NCI-H1092 treated with DMSO at 0.1 percent for 48 hours (cell line): ENCODE results near the gene LRRC2.
"Not testable (repeated sequence)": the region's sequence is repeated elsewhere in the genome, so short reads cannot be mapped to it uniquely, and the experiment has no call there.

Experiments used
- DNase-seq: peaks from one replicate; lab custom pipeline; 2025; lab: John Stamatoyannopoulos, UW

Gene LRRC2

GRCh38 chr3:46496746-46497555 lies 69.2 kb downstream of the LRRC2 start:
- DNase-seq: no peak

GRCh38 chr3:46495901-46496456 lies 70.1 kb downstream of the LRRC2 start:
- no peak for DNase-seq

- DNase-seq: not testable (repeated sequence)
Measured at GRCh38 chr3:46494491-46494890, 71.6 kb downstream of the LRRC2 start.

- DNase-seq: no peak
Measured at GRCh38 chr3:46492890-46493547, 73.1 kb downstream of the LRRC2 start.

DNA sequence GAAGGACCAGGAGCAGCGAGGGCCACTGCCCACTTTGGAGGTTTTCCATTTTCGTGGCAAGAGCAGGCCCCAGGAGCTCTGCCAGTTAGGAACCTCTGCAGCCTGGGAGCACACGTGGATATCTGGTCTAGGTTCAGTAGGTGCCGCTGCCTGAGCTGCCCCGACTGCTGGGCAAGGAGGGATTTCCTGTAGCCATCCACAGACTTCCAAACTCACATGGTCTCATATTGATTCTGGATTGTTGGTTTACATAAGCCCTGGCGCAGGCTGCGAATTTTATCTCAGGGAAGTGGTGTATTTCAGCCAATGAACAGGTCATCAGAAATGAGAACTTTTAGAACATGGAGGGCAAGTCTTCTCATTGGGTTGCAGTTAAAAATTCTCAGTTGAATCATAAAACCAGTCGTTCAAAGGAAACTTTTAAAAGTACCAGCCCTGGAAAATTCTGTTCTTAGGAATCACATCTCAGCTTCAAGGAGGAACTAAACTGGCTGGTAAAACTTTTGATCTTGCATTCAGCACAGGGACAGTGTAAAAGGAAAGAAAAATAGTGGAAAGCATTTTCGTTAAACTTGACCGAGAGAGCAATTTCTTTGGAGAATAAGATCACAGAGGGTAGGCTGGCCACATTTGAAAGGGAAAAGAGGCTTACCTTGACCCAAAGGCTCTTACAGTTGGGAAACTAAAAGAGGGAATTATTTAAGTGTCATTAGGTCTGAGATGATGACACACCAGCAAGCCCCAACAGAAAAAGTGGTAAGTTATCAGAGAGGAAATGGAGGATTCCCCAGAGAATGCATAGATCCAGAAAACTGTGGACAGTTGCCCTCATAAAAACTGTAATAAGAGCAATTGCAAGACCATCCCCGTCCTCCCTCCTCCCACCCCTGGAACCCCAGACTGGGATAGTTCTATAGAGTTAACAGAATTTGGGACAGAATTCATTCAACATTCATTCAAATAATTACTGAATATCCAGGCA lies 74.7 kb downstream of the LRRC2 start:
- DNase-seq: no peak

- no peak for DNase-seq
Measured at GRCh38 chr3:46490338-46491084, 75.6 kb downstream of the LRRC2 start.

- no peak for DNase-seq
Measured at GRCh38 chr3:46489875-46490274, 76.2 kb downstream of the LRRC2 start.

- DNase-seq: no peak
Measured at GRCh38 chr3:46489381-46489780, 76.7 kb downstream of the LRRC2 start.

GRCh38 chr3:46488735-46489361 lies 77.3 kb downstream of the LRRC2 start:
- peak; percentile 77 for DNase-seq

DNA sequence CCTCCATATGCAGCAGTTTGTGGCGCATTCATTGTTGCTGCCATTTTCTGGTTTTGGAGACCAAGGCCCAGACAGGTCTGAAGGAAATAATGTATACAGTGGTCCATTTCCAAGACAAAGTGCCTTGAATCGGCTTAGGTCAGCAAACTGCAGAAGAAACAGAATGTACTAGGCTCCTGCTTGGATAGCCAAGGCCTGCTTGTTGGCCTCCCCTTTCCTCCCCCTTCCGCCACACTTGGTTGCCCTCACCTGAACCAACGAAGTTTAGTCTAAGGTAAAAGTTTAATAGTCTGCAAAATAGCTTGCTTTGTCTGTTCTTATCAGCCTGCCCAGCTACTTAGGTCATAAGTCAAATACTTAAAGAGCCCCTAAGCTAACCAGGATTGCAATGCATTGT lies 80.3 kb downstream of the LRRC2 start:
- no peak for DNase-seq

GRCh38 chr3:46484911-46485778 lies 81.0 kb downstream of the LRRC2 start:
- DNase-seq: peak; percentile 14

DNA sequence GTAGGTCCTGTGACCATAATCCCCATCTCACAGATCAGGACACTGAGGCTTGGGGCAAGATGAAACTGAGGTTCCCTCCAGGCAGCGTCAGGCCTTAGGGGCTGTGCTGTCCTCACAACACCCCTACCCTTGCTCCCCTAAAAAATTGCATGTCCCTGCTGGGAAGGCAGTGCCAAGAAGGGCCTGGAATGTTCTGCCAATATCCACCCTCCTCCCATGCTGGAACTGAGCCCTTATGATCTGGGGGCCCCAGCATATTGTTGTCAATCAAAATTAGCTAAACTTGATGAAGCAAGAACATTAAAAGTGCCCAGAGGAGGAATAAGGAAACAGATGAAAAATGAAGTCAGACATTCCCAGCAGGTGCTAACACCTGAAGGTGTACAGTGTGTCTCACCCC lies 81.7 kb downstream of the LRRC2 start:
- no peak for DNase-seq

GRCh38 chr3:46483825-46484224 lies 82.3 kb downstream of the LRRC2 start:
- DNase-seq: no peak

- DNase-seq: no peak
Measured at GRCh38 chr3:46482632-46483350, 83.3 kb downstream of the LRRC2 start.

DNA sequence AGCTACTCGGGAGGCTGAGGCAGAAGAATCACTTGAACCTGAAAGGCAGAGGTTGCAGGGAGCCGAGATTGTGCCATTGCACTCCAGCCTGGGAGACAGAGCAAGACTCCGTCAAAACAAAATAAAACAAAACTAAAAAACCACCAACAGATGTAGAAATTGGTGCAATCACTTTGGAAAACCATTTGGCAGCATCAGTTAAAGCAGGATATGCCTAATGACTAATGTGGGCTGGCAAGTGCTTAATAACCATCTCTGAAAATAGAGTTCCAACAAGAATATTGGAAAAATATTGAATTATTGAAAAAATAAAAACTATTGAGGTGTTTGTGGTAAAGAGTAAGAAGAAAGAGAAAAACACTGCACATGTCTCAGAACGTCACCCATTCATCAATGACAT lies 84.5 kb downstream of the LRRC2 start:
- DNase-seq: no peak

DNA sequence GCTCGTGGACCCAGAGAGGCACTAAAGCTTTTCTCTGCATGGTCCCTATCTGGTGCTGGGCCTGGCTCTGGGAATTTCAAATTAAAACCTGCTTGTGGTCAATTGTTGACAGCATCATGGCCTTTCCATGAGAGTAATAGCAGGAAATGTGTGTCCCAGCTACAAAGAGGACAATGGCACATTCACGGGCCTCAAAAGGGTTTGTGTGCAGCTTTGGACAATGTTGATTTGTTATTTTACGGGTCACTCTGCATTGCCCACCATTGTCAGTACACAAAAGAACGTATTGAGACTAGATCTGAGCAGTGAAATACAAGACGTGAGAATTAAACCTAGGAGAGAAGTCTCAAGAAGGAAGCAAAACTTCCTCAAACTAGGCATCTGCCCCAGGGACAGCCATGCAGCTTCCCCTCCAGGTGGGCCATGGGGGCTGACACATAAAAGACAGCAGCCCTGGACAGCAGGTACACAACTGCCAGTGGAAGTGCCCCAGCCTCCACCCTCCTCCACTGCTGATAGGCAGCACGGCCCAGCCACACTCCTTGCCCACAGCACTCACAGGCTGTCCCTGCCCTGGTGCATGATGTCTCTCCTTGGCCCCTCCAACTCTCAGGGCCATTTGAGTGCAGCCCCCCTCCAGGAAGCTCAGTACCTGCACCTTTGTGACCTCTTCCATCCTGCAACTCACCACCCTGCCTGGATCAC lies 85.5 kb downstream of the LRRC2 start:
- DNase-seq: no peak

DNA sequence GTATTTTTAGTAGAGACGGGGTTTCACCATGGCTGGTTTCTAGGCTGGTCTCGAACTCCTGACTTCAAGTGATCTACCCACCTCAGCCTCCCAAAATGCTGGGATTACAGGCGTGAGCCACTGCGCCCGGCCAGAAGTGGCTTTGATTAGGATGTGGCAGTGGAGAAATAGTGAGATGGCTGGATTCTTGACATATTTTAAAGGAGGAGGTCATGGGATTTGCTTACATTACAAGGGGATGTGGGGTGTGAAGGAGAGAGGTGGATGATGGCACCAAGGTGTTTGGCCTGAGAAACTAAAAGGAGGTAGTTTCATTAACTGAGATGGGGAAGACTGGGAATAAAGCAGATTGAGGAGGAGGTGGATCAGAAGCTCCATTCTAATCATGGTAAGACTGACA lies 86.4 kb downstream of the LRRC2 start:
- DNase-seq: no peak

- DNase-seq: no peak
Measured at GRCh38 chr3:46479021-46479420, 87.1 kb downstream of the LRRC2 start.

- DNase-seq: no peak
Measured at GRCh38 chr3:46478341-46478740, 87.8 kb downstream of the LRRC2 start.
